ENCODE data around the gene OMG.
"Not testable (repeated sequence)": the region's sequence is repeated elsewhere in the genome, so short reads cannot be mapped to it uniquely, and the experiment has no call there.

OMG gene

DNA sequence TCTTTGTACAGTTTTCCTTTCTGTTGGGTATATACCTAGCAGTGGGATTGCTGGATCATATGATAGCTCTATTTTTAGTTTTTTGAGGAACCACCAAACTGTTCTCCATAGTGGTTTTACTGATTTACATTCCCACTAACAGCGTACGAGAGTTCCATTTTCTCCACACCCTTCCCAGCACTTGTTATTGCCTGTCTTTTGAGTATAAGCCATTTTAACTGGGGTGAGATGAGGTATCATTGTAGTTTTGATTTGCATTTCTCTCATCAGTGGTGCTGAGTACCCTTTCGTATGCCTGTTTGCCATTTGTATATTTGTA lies 17.7 kb upstream of the OMG start:
- no peak overlapping the region for H3K4me3 ChIP-seq (replicated peaks; ENCODE audit: low read depth, low read length)
- DNase-seq (ENCODE audit: low read depth), result no peak
- TF ChIP-seq CTCF (IDR thresholded peaks at IDR 0.05; ENCODE audit: low read length, missing control alignments), result no peak

DNA sequence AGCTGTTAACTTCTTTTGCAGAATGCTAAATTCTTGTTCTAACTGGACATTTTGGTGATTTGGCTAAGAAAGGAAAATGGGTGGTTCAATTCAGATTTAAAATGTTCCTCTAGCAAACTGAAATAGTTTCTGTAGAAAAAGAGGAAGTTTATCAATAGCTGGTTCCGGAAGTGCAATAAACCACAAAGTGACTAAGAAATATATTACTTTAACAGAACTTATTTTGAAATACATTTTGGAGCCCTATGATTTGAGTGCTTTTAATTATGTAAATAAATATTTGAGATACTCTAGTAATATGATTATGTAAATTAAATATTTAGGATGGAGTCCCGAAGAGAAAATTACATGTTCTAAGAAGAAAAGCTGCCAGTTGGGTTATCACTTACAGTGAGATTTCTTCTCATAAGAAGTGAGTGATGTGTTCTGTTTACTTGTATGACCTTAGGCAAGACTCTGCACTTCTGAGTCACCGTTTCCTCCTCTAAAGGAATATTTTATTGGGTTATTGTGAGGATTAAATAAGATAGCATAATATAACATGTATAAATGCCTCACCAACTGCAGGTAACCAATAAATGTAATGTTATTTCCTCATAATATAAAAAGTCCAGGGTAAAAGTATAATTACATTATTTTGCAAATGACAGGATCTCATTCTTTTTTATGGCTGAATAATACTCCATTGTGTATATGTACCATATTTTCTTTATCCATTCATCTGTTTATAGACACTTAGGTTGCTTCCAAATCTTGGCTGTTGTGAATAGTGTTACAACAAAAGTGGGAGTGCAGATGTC lies 17.1 kb upstream of the OMG start, which contains the start of gene EVI2B:
Gene EVI2B (minus strand): TSS at position 73 of the 800 bp plus-strand sequence. CDS start 8,445 bp downstream, outside the sequence.
- DNase-seq (ENCODE audit: low read depth), result peak; percentile 78
- peak within 1 kb of the TSS; percentile 37 for H3K4me3 ChIP-seq (replicated peaks; ENCODE audit: low read depth, low read length)
- TF ChIP-seq CTCF (IDR thresholded peaks at IDR 0.05; ENCODE audit: low read length, missing control alignments), result no peak

DNA sequence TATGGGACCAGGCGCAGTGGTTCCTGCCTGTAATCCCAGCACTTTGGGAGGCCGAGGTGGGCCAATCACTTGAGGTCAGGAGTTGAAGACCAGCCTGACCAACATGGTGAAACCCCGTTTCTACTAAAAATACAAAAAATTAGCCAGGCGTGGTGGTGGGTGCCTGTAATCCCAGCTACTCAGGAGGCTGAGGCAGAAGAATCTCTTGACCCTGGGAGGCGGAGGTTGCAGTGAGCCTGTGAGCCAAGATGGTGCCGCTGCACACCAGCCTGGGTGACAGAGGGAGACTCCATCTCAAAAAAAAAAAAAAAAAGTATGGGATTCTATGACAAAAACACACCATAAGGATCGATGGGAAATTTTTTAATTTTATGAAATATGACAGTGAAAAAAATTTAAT lies 15.2 kb upstream of the OMG start:
- not testable (repeated sequence) for H3K4me3 ChIP-seq (replicated peaks; ENCODE audit: low read depth, low read length); DNase-seq (ENCODE audit: low read depth)

- TF ChIP-seq CTCF (IDR thresholded peaks at IDR 0.05; ENCODE audit: low read length, missing control alignments), result no peak
- DNase-seq (ENCODE audit: low read depth), result no peak
- no peak overlapping the region for H3K4me3 ChIP-seq (replicated peaks; ENCODE audit: low read depth, low read length)
Observed at GRCh38 chr17:31311526-31311925, 14.5 kb upstream of the OMG start.

DNA sequence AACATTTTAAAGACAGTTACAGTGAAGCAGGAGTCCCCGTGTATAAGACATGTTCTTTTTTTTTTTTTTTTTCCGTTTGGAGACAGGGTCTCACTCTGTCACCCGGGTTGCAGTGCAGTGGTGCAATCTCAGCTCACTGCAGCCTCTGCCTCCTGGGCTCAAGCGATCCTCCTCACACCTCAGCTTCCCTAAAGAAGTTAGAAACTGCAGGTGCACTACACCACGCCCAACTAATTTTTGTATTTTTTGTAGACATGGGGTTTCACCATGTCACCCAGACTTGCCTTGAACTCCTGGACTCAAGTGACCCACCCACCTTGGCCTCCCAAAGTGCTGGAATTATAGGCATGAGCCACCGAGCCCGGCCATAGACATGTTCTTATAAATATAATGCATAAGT lies 13.8 kb upstream of the OMG start:
- no peak for TF ChIP-seq CTCF (IDR thresholded peaks at IDR 0.05; ENCODE audit: low read length, missing control alignments)
- no peak for DNase-seq (ENCODE audit: low read depth)
- no peak overlapping the region for H3K4me3 ChIP-seq (replicated peaks; ENCODE audit: low read depth, low read length)

DNA sequence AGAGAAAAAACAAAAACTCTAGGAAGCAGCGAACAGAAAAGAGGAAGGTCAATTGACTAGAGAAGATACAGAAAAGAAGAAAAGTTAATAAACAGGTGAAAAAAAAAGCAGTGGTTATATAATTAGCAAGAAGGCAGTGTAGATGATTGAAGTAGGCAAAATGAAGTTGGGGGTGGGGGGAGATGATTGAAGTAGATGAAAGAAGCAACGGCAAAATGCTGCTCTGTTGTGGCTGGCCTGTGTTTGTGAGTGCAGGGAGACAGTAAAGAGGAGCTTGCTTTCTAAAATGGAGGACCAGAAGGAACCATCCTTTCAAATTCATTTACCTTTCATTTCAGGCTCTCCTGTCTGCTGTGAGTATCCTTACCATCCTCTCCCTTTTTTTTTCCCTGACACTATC lies 13.2 kb upstream of the OMG start:
- no peak overlapping the region for H3K4me3 ChIP-seq (replicated peaks; ENCODE audit: low read depth, low read length)
- TF ChIP-seq CTCF (IDR thresholded peaks at IDR 0.05; ENCODE audit: low read length, missing control alignments), result no peak
- no peak for DNase-seq (ENCODE audit: low read depth)

DNA sequence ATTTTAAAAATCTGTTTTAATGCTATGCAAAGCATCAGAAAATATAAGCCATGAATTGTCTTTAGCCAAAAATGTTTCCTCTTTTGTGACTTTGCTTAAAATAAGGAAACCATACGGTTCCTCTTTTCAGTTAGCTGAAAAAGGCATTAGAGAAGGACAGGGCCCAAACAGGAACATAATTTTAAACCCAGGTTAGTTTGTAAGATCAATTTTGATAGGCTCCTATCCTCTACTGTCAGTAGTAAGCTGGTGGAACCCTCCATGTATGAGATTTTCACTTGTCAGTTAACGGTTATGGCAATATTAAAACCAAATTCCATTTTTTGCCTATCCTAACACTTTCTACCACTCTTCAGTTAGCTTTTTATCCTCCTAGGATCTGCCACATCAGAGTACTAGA lies 12.5 kb upstream of the OMG start:
- no peak overlapping the region for H3K4me3 ChIP-seq (replicated peaks; ENCODE audit: low read depth, low read length)
- DNase-seq (ENCODE audit: low read depth), result no peak
- no peak for TF ChIP-seq CTCF (IDR thresholded peaks at IDR 0.05; ENCODE audit: low read length, missing control alignments)
